Stimulated activated CD4-positive, alpha-beta T cell treated with anti-CD3 and anti-CD28 coated beads, Interleukin-4, amount 100 ng/mL, for 24 hours (primary cell): Measurements from ENCODE around the gene ZNF236.
"Not testable (repeated sequence)": the region's sequence is repeated elsewhere in the genome, so short reads cannot be mapped to it uniquely, and the experiment has no call there.

Experiments used
- DNase-seq: peaks from one replicate; pipeline ENCODE4 v3.0.0-alpha.2; 2020

The ZNF236 gene

GRCh38 chr18:76977684-76978232 lies 155.4 kb downstream of the ZNF236 start:
- DNase-seq, result no peak

GRCh38 chr18:76978616-76979015 lies 156.3 kb downstream of the ZNF236 start:
- DNase-seq, result no peak

- DNase-seq, result no peak
Measured at GRCh38 chr18:76979111-76979751, 156.9 kb downstream of the ZNF236 start.

GRCh38 chr18:76979906-76980305 lies 157.5 kb downstream of the ZNF236 start:
- DNase-seq, result no peak

- DNase-seq, result no peak
Measured at GRCh38 chr18:76980663-76981395, 158.5 kb downstream of the ZNF236 start.

GRCh38 chr18:76981396-76981968 lies 159.1 kb downstream of the ZNF236 start:
- DNase-seq, result no peak

GRCh38 chr18:76982038-76982437 lies 159.7 kb downstream of the ZNF236 start:
- DNase-seq, result no peak

- DNase-seq, result peak; percentile 89
Measured at GRCh38 chr18:76982841-76983583, 160.7 kb downstream of the ZNF236 start.

GRCh38 chr18:76983613-76984051 lies 161.3 kb downstream of the ZNF236 start:
- no peak for DNase-seq

GRCh38 chr18:76984193-76985155 lies 162.1 kb downstream of the ZNF236 start:
- no peak for DNase-seq

- no peak for DNase-seq
Measured at GRCh38 chr18:76985156-76985950, 163.0 kb downstream of the ZNF236 start.

GRCh38 chr18:76985951-76986236 lies 163.5 kb downstream of the ZNF236 start:
- no peak for DNase-seq

- DNase-seq, result no peak
Measured at GRCh38 chr18:76986406-76986805, 164.0 kb downstream of the ZNF236 start.

GRCh38 chr18:76988031-76988826 lies 165.9 kb downstream of the ZNF236 start:
- DNase-seq, result no peak

- DNase-seq, result no peak
Measured at GRCh38 chr18:76988827-76989646, 166.7 kb downstream of the ZNF236 start.

- DNase-seq, result no peak
Measured at GRCh38 chr18:76989647-76990190, 167.4 kb downstream of the ZNF236 start.

GRCh38 chr18:76990343-76991020 lies 168.1 kb downstream of the ZNF236 start:
- not testable (repeated sequence) for DNase-seq

GRCh38 chr18:76991021-76991688 lies 168.8 kb downstream of the ZNF236 start:
- no peak for DNase-seq
